ENCODE measurements around the gene SH3RF1. TPM values are rescaled to one million over a fixed set of nuclear protein-coding genes. Genes with fewer than 3 reads are reported as not detected.

The SH3RF1 gene
- total RNA-seq: 11.3 and 17.4 TPM in 2 replicates

DNA sequence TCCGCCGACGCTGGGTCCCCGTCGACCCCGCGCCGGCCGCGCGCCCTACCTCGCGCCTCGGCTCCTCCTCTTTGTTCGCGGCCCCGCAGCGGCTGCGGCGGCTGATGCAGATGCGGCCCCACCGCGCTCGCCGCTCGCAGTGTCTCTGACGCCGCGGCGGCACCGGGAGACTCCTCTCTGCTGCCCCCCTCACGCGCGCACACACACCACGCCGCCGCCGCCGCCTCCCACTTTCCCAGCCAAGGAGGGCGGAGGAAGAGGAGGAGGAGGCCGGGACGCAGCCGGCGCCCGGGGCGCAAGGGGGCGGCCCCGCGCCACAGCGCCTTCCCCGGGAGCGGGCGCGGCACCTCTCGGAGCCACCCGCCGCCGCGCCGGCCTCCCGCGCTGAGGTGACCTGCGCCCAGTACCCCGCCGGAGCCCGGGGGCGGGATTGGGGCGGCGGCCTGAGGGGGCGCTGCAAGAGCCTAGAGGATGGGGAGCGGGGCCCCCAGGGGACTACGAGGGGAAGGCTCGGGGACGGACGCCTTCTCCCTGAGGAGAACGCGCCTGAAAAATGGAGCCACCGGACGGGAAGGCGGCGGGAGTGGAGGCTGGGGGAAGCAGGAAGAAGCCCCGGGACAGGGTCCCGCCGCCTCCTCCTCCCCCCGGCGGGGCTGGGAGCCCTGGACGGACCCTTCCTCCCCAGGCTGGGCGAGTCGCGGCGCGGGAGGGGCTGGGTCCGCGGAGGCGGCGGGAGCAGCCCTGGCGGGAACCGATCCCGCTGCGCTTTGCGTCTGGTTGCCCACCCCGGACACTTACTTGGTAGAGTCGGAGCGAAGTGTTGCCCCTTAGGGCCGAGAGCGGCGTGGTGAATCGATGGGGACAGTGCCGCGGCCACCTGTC is at the start of gene SH3RF1:
Gene SH3RF1, minus strand, starts transcription at position 147 of the 882 bp plus-strand sequence. CDS start 1,744 bp downstream, outside the sequence.

Data from endothelial cell of coronary artery (primary cell).